GM23338 (cell line): ENCODE results near the gene NRIP1. TPM values are rescaled to one million over a fixed set of nuclear protein-coding genes. Genes with fewer than 3 reads are reported as not detected.

Source experiments
- ATAC-seq: fragments of 200-7000 bp; cut with Tn5 transposase; 3 replicates; pipeline ENCODE4 v1.9.1; 2020
- DNase-seq: peaks from one replicate; pipeline ENCODE4 v3.0.0-alpha.2; 2015; ENCODE audit warnings: low spot score
- H2AFZ ChIP-seq: fragments of 200-600 bp; sonication (generic); 2 replicates; pipeline ENCODE4 v1.8.0; 2016; ENCODE audit warnings: antibody characterized with exemption, mild to moderate bottlenecking, moderate library complexity
- H3F3A ChIP-seq: fragments of 200-600 bp; sonication (generic); replicated peaks from 2 replicates; pipeline ENCODE4 v1.8.0; 2017; ENCODE audit warnings: antibody characterized with exemption, mixed run types, low read depth
- H3K27ac ChIP-seq: fragments of 200-600 bp; sonication (generic); 2 replicates; pipeline ENCODE4 v1.6.1; 2016; ENCODE audit warnings: low read depth
- H3K27me3 ChIP-seq: fragments of 200-600 bp; sonication (generic); 2 replicates; pipeline ENCODE4 v1.8.0; 2016; ENCODE audit warnings: mild to moderate bottlenecking, mixed run types, moderate library complexity; ENCODE audit not compliant: insufficient read depth
- H3K36me3 ChIP-seq: fragments of 200-600 bp; sonication (generic); 2 replicates; pipeline ENCODE4 v1.8.0; 2016; ENCODE audit warnings: mild to moderate bottlenecking; ENCODE audit not compliant: insufficient read depth
- H3K4me1 ChIP-seq: fragments of 200-600 bp; sonication (generic); 2 replicates; pipeline ENCODE4 v1.8.0; 2016; ENCODE audit warnings: mild to moderate bottlenecking, moderate library complexity; ENCODE audit not compliant: insufficient read depth
- H3K4me2 ChIP-seq: fragments of 200-600 bp; sonication (generic); 2 replicates; pipeline ENCODE4 v1.7.1; 2017; ENCODE audit warnings: mixed run types
- H3K4me3 ChIP-seq: fragments of 200-600 bp; sonication (generic); 2 replicates; pipeline ENCODE4 v1.6.1; 2016; ENCODE audit warnings: mixed run types
- H3K79me2 ChIP-seq: fragments of 200-600 bp; sonication (generic); replicated peaks from 2 replicates; pipeline ENCODE4 v1.8.0; 2017; ENCODE audit warnings: mild to moderate bottlenecking; ENCODE audit not compliant: insufficient read depth
- H3K9me2 ChIP-seq: fragments of 200-600 bp; sonication (generic); 2 replicates; pipeline ENCODE4 v1.8.0; 2017; ENCODE audit not compliant: insufficient read depth
- H4K20me1 ChIP-seq: fragments of 200-600 bp; sonication (generic); replicated peaks from 2 replicates; pipeline ENCODE4 v1.8.0; 2017; ENCODE audit warnings: mild to moderate bottlenecking; ENCODE audit not compliant: insufficient read depth
- H3K27ac Mint-ChIP-seq: 2 replicates; pipeline ENCODE4 v1.8.0; 2020; ENCODE audit warnings: inconsistent platforms, mild to moderate bottlenecking, moderate library complexity, mixed read lengths
- H3K27me3 Mint-ChIP-seq: 3 replicates; pipeline ENCODE4 v1.8.0; 2022; ENCODE audit warnings: low read depth, mild to moderate bottlenecking, moderate library complexity, mixed read lengths, inconsistent platforms; ENCODE audit not compliant: insufficient read depth, poor library complexity
- H3K36me3 Mint-ChIP-seq: 3 replicates; pipeline ENCODE4 v1.8.0; 2021; ENCODE audit warnings: low read depth, mild to moderate bottlenecking, inconsistent platforms, moderate library complexity, mixed read lengths
- H3K4me1 Mint-ChIP-seq: 3 replicates; pipeline ENCODE4 v1.8.0; 2020; ENCODE audit warnings: mild to moderate bottlenecking, inconsistent platforms, mixed read lengths
- H3K4me3 Mint-ChIP-seq: 3 replicates; pipeline ENCODE4 v1.8.0; 2021; ENCODE audit warnings: moderate library complexity, mild to moderate bottlenecking, inconsistent platforms, mixed read lengths
- H3K9me3 Mint-ChIP-seq: 3 replicates; pipeline ENCODE4 v1.8.0; 2020; ENCODE audit warnings: moderate library complexity, mild to moderate bottlenecking, inconsistent platforms, mixed read lengths
- POLR2AphosphoS5 ChIP-seq: IDR thresholded peaks from 2 replicates; pipeline ENCODE4 v1.6.1; 2016; ENCODE audit warnings: antibody characterized with exemption, low read depth
- ZNF114 ChIP-seq: fragments of 250-450 bp; sonication (Bioruptor Pico); IDR thresholded peaks from 2 replicates; pipeline ENCODE4 v1.5.0; 2020; ENCODE audit warnings: mild to moderate bottlenecking, moderate library complexity
- polyA plus RNA-seq: library from polyadenylated mRNA; unstranded; fragments of >200 nt; fragmentation: Nextera tagmentation; extraction: Ambion mirVana; gene quantifications from 2 replicates; pipeline ENCODE4 v1.2.1, GENCODE V29; 2016
- total RNA-seq: library from RNA; depleted of rRNA; stranded (reverse); fragments of >200 nt; shearing (Covaris generic); gene quantifications from 2 replicates; pipeline ENCODE4 v1.2.3, GENCODE V29; 2014
- TF ChIP-seq, protein P1 (sequence below): fragments of 250-450 bp; sonication (Bioruptor Pico); IDR thresholded peaks from 2 replicates; pipeline ENCODE4 v1.5.0; 2020; ENCODE audit warnings: mild to moderate bottlenecking, moderate library complexity
- TF ChIP-seq, protein P2 (sequence below), 2 experiments: fragments of 200-600 bp in 1 of 2; sonication (generic) in 1 of 2; conservative IDR thresholded peaks; 2 replicates each; pipeline versions ENCODE4 v1.5.1 to v1.6.1; 2016 to 2017; ENCODE audit warnings: antibody characterized with exemption in 2 of 2, low read depth in 2 of 2, mild to moderate bottlenecking in 2 of 2, moderate library complexity in 1 of 2
- TF ChIP-seq, protein P3 (sequence below): IDR thresholded peaks from 2 replicates; pipeline ENCODE4 v1.6.1; 2016; ENCODE audit warnings: antibody characterized with exemption

NRIP1 gene
- total and polyA plus RNA-seq, 2 experiments from 2014 or later = 3.0 to 9.0 TPM

DNA sequence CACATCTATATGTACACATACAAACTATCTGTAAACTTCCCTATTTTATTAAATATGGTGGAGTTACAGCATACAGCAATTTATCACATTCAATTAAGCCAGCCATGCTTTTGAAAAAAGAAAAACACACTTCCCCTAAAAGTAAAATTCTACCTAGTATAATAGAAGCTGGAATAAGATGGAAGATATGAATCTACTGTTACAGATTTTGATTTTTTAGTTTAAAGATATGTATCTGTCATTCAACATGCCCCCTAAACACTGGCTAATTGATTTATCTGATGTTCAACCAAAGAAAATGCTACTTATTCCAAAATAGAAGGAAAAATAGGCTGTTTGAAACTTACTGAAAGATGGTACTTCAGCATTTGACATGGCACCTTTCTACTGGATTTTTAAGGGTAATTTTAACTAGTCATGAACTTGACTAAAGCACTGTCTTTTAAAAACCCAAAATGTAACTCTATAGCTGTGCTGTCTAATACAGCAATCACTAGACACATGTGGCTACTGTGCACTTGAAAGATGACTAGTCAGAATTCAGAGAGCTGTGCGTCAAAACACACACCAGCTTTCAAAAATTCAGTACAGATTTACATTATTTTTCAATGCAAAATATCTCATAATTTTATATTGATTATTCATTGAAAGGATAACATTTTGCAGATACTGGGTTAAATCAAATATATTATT, 25.0 kb downstream of the NRIP1 start (continued):
- TF ChIP-seq, protein P1, sequence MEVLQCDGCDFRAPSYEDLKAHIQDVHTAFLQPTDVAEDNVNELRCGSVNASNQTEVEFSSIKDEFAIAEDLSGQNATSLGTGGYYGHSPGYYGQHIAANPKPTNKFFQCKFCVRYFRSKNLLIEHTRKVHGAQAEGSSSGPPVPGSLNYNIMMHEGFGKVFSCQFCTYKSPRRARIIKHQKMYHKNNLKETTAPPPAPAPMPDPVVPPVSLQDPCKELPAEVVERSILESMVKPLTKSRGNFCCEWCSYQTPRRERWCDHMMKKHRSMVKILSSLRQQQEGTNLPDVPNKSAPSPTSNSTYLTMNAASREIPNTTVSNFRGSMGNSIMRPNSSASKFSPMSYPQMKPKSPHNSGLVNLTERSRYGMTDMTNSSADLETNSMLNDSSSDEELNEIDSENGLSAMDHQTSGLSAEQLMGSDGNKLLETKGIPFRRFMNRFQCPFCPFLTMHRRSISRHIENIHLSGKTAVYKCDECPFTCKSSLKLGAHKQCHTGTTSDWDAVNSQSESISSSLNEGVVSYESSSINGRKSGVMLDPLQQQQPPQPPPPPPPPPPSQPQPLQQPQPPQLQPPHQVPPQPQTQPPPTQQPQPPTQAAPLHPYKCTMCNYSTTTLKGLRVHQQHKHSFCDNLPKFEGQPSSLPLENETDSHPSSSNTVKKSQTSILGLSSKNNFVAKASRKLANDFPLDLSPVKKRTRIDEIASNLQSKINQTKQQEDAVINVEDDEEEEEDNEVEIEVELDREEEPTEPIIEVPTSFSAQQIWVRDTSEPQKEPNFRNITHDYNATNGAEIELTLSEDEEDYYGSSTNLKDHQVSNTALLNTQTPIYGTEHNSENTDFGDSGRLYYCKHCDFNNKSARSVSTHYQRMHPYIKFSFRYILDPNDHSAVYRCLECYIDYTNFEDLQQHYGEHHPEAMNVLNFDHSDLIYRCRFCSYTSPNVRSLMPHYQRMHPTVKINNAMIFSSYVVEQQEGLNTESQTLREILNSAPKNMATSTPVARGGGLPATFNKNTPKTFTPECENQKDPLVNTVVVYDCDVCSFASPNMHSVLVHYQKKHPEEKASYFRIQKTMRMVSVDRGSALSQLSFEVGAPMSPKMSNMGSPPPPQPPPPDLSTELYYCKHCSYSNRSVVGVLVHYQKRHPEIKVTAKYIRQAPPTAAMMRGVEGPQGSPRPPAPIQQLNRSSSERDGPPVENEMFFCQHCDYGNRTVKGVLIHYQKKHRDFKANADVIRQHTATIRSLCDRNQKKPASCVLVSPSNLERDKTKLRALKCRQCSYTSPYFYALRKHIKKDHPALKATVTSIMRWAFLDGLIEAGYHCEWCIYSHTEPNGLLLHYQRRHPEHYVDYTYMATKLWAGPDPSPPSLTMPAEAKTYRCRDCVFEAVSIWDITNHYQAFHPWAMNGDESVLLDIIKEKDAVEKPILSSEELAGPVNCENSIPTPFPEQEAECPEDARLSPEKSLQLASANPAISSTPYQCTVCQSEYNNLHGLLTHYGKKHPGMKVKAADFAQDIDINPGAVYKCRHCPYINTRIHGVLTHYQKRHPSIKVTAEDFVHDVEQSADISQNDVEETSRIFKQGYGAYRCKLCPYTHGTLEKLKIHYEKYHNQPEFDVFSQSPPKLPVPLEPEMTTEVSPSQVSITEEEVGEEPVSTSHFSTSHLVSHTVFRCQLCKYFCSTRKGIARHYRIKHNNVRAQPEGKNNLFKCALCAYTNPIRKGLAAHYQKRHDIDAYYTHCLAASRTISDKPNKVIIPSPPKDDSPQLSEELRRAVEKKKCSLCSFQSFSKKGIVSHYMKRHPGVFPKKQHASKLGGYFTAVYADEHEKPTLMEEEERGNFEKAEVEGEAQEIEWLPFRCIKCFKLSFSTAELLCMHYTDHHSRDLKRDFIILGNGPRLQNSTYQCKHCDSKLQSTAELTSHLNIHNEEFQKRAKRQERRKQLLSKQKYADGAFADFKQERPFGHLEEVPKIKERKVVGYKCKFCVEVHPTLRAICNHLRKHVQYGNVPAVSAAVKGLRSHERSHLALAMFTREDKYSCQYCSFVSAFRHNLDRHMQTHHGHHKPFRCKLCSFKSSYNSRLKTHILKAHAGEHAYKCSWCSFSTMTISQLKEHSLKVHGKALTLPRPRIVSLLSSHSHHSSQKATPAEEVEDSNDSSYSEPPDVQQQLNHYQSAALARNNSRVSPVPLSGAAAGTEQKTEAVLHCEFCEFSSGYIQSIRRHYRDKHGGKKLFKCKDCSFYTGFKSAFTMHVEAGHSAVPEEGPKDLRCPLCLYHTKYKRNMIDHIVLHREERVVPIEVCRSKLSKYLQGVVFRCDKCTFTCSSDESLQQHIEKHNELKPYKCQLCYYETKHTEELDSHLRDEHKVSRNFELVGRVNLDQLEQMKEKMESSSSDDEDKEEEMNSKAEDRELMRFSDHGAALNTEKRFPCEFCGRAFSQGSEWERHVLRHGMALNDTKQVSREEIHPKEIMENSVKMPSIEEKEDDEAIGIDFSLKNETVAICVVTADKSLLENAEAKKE (CRISPR knock-in tag) = no peak

DNA sequence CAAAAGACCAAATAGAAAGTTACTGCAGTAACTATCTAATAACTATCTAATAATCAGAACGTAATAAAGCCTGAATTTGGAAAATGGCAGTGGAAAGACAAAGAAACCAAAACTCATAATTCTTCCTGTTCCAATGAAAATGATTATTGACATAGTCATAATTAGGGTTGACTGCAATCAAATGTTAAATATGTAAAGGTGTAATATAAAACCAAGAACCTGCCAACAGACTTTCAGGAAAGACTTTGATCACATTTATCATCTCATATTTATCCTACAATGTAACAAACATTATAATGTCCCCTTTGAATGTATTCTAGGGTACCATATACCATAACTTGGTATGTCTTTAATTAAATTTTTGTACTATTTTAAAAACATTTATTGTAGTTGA, 26.9 kb downstream of the NRIP1 start:
- no peak overlapping the region for H3K4me3 Mint-ChIP-seq
- H3K4me1 Mint-ChIP-seq = peaks cover 6% of the 10 kb centered on the region; the same call in 2 of the 3 replicates
- H3K9me3 Mint-ChIP-seq = no peaks in the 10 kb centered on the region
- no peaks in the 10 kb centered on the region for H3K27me3 Mint-ChIP-seq
- no peaks in the 10 kb centered on the region for H3F3A ChIP-seq
- H3K79me2 ChIP-seq = no peaks in the 10 kb centered on the region; the same call in 1 of the 2 replicates
- H3K36me3 Mint-ChIP-seq = peaks cover 6% of the 10 kb centered on the region; the same call in 2 of the 3 replicates
- ATAC-seq = no peak
- no peaks in the 10 kb centered on the region for H3K36me3 ChIP-seq
- DNase-seq = no peak
- H4K20me1 ChIP-seq = no peaks in the 10 kb centered on the region
- H3K27ac ChIP-seq = no peak overlapping the region
- no peak overlapping the region for H3K27ac Mint-ChIP-seq
- no peak overlapping the region for H3K4me3 ChIP-seq
- H3K4me1 ChIP-seq = peaks cover 8% of the 10 kb centered on the region
- no peak overlapping the region for H3K4me2 ChIP-seq
- no peaks in the 10 kb centered on the region for H3K27me3 ChIP-seq
- no peak overlapping the region for H2AFZ ChIP-seq
- no peaks in the 10 kb centered on the region for H3K9me2 ChIP-seq
- TF ChIP-seq, protein P2, sequence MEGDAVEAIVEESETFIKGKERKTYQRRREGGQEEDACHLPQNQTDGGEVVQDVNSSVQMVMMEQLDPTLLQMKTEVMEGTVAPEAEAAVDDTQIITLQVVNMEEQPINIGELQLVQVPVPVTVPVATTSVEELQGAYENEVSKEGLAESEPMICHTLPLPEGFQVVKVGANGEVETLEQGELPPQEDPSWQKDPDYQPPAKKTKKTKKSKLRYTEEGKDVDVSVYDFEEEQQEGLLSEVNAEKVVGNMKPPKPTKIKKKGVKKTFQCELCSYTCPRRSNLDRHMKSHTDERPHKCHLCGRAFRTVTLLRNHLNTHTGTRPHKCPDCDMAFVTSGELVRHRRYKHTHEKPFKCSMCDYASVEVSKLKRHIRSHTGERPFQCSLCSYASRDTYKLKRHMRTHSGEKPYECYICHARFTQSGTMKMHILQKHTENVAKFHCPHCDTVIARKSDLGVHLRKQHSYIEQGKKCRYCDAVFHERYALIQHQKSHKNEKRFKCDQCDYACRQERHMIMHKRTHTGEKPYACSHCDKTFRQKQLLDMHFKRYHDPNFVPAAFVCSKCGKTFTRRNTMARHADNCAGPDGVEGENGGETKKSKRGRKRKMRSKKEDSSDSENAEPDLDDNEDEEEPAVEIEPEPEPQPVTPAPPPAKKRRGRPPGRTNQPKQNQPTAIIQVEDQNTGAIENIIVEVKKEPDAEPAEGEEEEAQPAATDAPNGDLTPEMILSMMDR (conservative IDR thresholded peaks at IDR 0.05; ENCODE audit: low read depth in 2 of 2) = no peak
- no peak for TF ChIP-seq POLR2AphosphoS5
- no peak for TF ChIP-seq ZNF114 (CRISPR knock-in tag)
- TF ChIP-seq, protein P1 (CRISPR knock-in tag) = no peak
- TF ChIP-seq, protein P3, sequence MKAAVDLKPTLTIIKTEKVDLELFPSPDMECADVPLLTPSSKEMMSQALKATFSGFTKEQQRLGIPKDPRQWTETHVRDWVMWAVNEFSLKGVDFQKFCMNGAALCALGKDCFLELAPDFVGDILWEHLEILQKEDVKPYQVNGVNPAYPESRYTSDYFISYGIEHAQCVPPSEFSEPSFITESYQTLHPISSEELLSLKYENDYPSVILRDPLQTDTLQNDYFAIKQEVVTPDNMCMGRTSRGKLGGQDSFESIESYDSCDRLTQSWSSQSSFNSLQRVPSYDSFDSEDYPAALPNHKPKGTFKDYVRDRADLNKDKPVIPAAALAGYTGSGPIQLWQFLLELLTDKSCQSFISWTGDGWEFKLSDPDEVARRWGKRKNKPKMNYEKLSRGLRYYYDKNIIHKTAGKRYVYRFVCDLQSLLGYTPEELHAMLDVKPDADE = no peak
